HepG2 (cell line): ENCODE data around the gene ATM.

Source experiments
- BCL6 ChIP-seq: IDR thresholded peaks from 2 replicates; pipeline ENCODE4 v1.6.1; 2016; ENCODE audit warnings: missing genetic modification reagents, missing compliant biosample characterization
- CHD2 ChIP-seq: IDR thresholded peaks from 2 replicates; pipeline ENCODE4 v1.6.1; 2011; ENCODE audit warnings: low read depth, low read length, improper control_type of control experiment
- RXRA ChIP-seq: sonication (generic); formaldehyde crosslinking; IDR thresholded peaks from 2 replicates; pipeline ENCODE4 v1.5.1; 2020; ENCODE audit warnings: missing genetic modification reagents
- SP140L ChIP-seq: sonication (generic); formaldehyde crosslinking; IDR thresholded peaks from 2 replicates; pipeline ENCODE4 v1.4.0; 2020; ENCODE audit warnings: missing genetic modification reagents, borderline replicate concordance
- ZNF143 ChIP-seq: sonication (generic); formaldehyde crosslinking; IDR thresholded peaks from 2 replicates; pipeline ENCODE4 v1.4.0; 2020; ENCODE audit warnings: missing genetic modification reagents
- ZNF20 ChIP-seq: sonication (generic); formaldehyde crosslinking; IDR thresholded peaks from 2 replicates; pipeline ENCODE4 v1.4.0; 2020; ENCODE audit warnings: mild to moderate bottlenecking, moderate library complexity, missing genetic modification reagents
- ZNF501 ChIP-seq: sonication (generic); formaldehyde crosslinking; IDR thresholded peaks from 2 replicates; pipeline ENCODE4 v1.5.1; 2020; ENCODE audit warnings: mild to moderate bottlenecking, moderate library complexity, missing genetic modification reagents
- TF ChIP-seq, protein P1 (sequence below): sonication (generic); formaldehyde crosslinking; IDR thresholded peaks from 2 replicates; pipeline ENCODE4 v1.8.0; 2022; ENCODE audit warnings: mild to moderate bottlenecking, missing genetic modification reagents; ENCODE audit not compliant: insufficient replicate concordance
- TF ChIP-seq, protein P2 (sequence below): sonication (generic); formaldehyde crosslinking; IDR thresholded peaks from 2 replicates; pipeline ENCODE4 v1.8.0; 2022; ENCODE audit warnings: low read depth, missing genetic modification reagents
- TF ChIP-seq, protein P3 (sequence below): sonication (generic); formaldehyde crosslinking; IDR thresholded peaks from 2 replicates; pipeline ENCODE4 v1.4.0; 2020; ENCODE audit warnings: missing genetic modification reagents
- TF ChIP-seq, protein P4 (sequence below), 2 experiments: sonication (generic) in 1 of 2; formaldehyde crosslinking in 1 of 2; IDR thresholded peaks; 2 replicates each; pipeline versions ENCODE4 v1.5.1 to v1.6.1; 2011 to 2020; ENCODE audit warnings: borderline replicate concordance in 1 of 2, low read depth in 1 of 2, low read length in 1 of 2, mild to moderate bottlenecking in 1 of 2, missing genetic modification reagents in 1 of 2, moderate library complexity in 1 of 2

DNA sequence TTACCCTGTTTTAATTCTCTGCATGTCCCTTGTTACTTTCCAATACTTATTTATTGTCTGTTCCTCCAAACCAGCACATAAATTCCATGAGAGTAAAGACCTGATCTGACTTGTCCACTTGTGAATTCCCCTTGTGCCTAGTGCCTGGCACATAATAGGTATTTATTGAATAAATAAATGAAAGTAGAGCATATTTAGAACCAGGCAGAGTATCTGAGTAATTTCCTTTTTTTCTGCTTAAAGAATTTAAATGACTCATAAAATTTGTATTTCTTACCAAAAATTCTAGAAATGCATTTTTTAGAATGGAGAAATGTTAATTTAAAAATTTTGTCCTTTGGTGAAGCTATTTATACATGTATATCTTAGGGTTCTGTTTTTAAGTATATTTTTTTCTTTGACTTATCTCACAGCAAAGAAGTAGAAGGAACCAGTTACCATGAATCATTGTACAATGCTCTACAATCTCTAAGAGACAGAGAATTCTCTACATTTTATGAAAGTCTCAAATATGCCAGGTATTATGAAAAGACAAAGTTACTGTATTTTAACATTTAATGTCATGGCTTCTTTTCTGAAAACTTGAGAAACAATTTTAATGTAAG, 96.8 kb downstream of the ATM start:
- TF ChIP-seq BCL6 (CRISPR knock-in tag) (no peak), ZNF501 (CRISPR knock-in tag) (no peak), ZNF143 (CRISPR knock-in tag) (no peak), SP140L (CRISPR knock-in tag) (no peak), CHD2 (no peak), RXRA (CRISPR knock-in tag) (no peak), ZNF20 (CRISPR knock-in tag) (no peak)
- TF ChIP-seq, protein P1, sequence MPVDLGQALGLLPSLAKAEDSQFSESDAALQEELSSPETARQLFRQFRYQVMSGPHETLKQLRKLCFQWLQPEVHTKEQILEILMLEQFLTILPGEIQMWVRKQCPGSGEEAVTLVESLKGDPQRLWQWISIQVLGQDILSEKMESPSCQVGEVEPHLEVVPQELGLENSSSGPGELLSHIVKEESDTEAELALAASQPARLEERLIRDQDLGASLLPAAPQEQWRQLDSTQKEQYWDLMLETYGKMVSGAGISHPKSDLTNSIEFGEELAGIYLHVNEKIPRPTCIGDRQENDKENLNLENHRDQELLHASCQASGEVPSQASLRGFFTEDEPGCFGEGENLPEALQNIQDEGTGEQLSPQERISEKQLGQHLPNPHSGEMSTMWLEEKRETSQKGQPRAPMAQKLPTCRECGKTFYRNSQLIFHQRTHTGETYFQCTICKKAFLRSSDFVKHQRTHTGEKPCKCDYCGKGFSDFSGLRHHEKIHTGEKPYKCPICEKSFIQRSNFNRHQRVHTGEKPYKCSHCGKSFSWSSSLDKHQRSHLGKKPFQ (CRISPR knock-in tag): no peak
- TF ChIP-seq, protein P2, sequence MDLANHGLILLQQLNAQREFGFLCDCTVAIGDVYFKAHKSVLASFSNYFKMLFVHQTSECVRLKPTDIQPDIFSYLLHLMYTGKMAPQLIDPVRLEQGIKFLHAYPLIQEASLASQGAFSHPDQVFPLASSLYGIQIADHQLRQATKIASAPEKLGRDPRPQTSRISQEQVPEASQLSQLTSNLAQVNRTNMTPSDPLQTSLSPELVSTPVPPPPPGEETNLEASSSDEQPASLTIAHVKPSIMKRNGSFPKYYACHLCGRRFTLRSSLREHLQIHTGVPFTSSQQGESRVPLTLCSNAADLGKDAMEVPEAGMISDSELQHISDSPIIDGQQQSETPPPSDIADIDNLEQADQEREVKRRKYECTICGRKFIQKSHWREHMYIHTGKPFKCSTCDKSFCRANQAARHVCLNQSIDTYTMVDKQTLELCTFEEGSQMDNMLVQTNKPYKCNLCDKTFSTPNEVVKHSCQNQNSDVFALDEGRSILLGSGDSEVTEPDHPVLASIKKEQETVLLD (CRISPR knock-in tag): no peak
- TF ChIP-seq, protein P3, sequence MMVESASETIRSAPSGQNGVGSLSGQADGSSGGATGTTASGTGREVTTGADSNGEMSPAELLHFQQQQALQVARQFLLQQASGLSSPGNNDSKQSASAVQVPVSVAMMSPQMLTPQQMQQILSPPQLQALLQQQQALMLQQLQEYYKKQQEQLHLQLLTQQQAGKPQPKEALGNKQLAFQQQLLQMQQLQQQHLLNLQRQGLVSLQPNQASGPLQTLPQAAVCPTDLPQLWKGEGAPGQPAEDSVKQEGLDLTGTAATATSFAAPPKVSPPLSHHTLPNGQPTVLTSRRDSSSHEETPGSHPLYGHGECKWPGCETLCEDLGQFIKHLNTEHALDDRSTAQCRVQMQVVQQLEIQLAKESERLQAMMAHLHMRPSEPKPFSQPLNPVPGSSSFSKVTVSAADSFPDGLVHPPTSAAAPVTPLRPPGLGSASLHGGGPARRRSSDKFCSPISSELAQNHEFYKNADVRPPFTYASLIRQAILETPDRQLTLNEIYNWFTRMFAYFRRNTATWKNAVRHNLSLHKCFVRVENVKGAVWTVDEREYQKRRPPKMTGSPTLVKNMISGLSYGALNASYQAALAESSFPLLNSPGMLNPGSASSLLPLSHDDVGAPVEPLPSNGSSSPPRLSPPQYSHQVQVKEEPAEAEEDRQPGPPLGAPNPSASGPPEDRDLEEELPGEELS (CRISPR knock-in tag): no peak
- TF ChIP-seq, protein P4, sequence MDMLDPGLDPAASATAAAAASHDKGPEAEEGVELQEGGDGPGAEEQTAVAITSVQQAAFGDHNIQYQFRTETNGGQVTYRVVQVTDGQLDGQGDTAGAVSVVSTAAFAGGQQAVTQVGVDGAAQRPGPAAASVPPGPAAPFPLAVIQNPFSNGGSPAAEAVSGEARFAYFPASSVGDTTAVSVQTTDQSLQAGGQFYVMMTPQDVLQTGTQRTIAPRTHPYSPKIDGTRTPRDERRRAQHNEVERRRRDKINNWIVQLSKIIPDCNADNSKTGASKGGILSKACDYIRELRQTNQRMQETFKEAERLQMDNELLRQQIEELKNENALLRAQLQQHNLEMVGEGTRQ (IDR thresholded peaks at IDR 0.05; ENCODE audit: low read depth, low read length): no peak
- TF ChIP-seq, protein P4 (CRISPR knock-in tag; IDR thresholded peaks at IDR 0.05; ENCODE audit: borderline replicate concordance): no peak
